GM12891 (cell line): ENCODE data around the gene OPCML.

Source experiments
- DNase-seq: peaks from one replicate; pipeline ENCODE4 v3.0.0; 2011; ENCODE audit warnings: low spot score; ENCODE audit not compliant: insufficient read length
- FAIRE-seq: peaks from 2 replicates; lab custom pipeline; 2011; peaks lifted over from hg19 to GRCh38; lab: Jason Lieb, UNC
- PAX5 ChIP-seq: IDR thresholded peaks from 2 replicates; pipeline ENCODE4 v1.6.1; 2011; ENCODE audit warnings: low read length, moderate library complexity, mild to moderate bottlenecking; ENCODE audit not compliant: insufficient read depth, severe bottlenecking
- POLR2A ChIP-seq: IDR thresholded peaks from 2 replicates; pipeline ENCODE4 v1.6.1; 2011; ENCODE audit warnings: low read depth, low read length, control low read depth
- POLR2AphosphoS5 ChIP-seq: IDR thresholded peaks from 2 replicates; pipeline ENCODE4 v1.6.1; 2011; ENCODE audit warnings: low read depth, low read length, control low read depth
- POU2F2 ChIP-seq: IDR thresholded peaks from 2 replicates; pipeline ENCODE4 v1.6.1; 2011; ENCODE audit warnings: low read depth, mild to moderate bottlenecking, control low read depth, low read length, moderate library complexity
- SPI1 ChIP-seq: IDR thresholded peaks from 2 replicates; pipeline ENCODE4 v1.6.1; 2011; ENCODE audit warnings: low read depth, low read length, control low read depth
- TAF1 ChIP-seq: IDR thresholded peaks from 2 replicates; pipeline ENCODE4 v1.6.1; 2011; ENCODE audit warnings: low read depth, low read length, control low read depth

The OPCML gene

DNA sequence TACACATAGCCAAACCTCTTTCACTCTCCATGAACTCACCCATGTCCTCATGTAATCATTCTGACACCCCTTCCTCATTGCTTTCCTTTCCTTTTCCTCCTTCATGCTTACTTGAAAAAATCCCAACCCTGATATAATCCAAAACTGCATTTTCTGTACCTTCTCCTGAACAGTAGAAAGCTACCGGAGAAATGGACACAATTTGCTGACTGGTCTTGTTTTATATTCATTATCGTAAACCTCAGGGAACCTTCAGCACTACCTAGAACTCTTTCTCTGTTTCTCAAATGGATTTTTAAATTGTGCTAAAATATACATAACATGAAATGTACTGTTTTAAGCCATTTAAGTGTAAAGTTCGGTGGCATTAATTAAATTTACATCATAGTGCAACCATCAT is 1165.0 kb downstream of the OPCML start:
- no peak for TF ChIP-seq POLR2AphosphoS5
- no peak for TF ChIP-seq SPI1
- no peak for TF ChIP-seq POU2F2
- no peak for TF ChIP-seq PAX5
- no peak for TF ChIP-seq POLR2A
- no peak for TF ChIP-seq TAF1
- FAIRE-seq: no peak
- DNase-seq: no peak

DNA sequence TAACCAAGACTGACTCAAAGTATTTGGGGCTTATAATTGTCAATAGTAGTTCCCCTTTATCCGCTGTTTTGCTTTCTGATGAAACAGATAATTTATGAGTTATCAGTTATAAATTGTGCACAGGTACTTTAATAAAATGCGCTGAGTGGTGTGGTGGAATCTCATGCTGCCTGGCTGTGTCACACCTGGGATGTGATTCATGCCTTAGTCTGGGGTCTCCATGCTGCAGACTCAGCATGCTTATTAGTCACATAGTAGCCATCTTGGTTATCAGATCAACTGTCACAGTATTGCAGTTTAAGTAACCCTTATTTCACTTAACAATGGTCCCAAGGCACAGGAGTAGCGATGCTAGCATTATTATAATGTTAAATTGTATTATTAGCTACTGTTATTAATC is 1166.7 kb downstream of the OPCML start:
- DNase-seq (no peak), FAIRE-seq (no peak)
- TF ChIP-seq SPI1 (no peak), POU2F2 (no peak), POLR2AphosphoS5 (no peak), POLR2A (no peak), PAX5 (no peak), TAF1 (no peak)
